SK-N-MC (cell line): ENCODE data around the gene JPT1.

ENCODE experiments used
- EZH2 ChIP-seq: fragments of 200-600 bp; sonication (generic); IDR thresholded peaks from one replicate; pipeline ENCODE4 v1.6.1; 2017; ENCODE audit warnings: antibody characterized with exemption
- POLR2AphosphoS5 ChIP-seq: IDR thresholded peaks from 2 replicates; pipeline ENCODE4 v1.6.1; 2012; ENCODE audit warnings: mild to moderate bottlenecking, low read depth, low read length, borderline replicate concordance

DNA sequence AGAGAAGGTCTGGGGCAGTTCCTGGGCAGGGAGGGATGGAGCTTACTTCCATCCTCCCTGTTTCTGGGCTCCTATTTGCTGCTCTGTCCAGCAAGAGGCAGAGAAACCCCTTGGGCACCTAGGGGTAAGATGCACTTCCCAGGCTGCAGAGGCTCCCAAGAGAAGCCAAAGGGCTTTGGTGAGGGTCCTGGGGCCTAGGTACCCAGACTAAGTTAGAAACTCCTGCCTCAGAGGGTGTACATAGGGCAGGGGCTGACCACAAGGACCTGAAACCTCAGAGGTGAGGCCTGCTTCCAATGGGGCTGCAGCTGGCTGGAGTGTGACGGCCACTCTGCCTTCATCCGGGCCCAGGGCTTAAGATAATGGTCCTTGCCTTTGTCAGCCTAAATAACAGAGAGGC, 46.1 kb downstream of the JPT1 start:
- no peak for TF ChIP-seq POLR2AphosphoS5
- no peak for TF ChIP-seq EZH2
